ACHN (cell line): ENCODE results near the gene CALML5.
"Not testable (repeated sequence)": the region's sequence is repeated elsewhere in the genome, so short reads cannot be mapped to it uniquely, and the experiment has no call there.

Source experiments
- DNase-seq: peaks from one replicate; pipeline ENCODE4 v3.0.0-alpha.2; 2015
- in situ Hi-C: cut with HindIII; loops from 2 replicates; pipeline ENCODE4 v1.10.0; 2017; ENCODE audit warnings: low sequenced_read_pairs, low pct_ligation_motif_present, low pct_unique_long_range_greater_than_20kb

The CALML5 gene

GRCh38 chr10:5475974-5476807 lies 23.2 kb downstream of the CALML5 start:
- in situ Hi-C loops, DNase-seq: not testable (repeated sequence)

DNA sequence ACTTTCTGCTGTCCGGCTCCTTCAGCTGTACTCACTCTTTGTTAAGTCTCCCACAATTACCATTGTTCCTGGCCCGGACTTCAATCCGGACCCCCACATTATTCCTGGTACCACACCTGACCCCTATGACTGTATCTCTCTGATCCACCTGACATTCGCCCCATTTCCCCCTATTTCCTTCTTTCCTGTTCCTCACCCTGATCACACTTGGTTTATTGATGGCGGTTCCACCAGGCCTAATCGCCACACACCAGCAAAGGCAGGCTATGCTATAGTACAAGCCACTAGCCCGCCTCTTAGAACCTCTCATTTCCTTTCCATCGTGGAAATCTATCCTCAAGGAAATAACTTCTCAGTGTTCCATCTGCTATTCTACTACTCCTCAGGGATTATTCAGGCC lies 24.3 kb downstream of the CALML5 start:
- in situ Hi-C loops, DNase-seq: not testable (repeated sequence)

GRCh38 chr10:5474642-5475041 lies 24.7 kb downstream of the CALML5 start:
- DNase-seq, in situ Hi-C loops: not testable (repeated sequence)

- in situ Hi-C loops = no loop called here
- no peak for DNase-seq
Measured at GRCh38 chr10:5470062-5470751, 29.2 kb downstream of the CALML5 start.

- no peak for DNase-seq
Measured at GRCh38 chr10:5469353-5470061, 29.9 kb downstream of the CALML5 start.

DNA sequence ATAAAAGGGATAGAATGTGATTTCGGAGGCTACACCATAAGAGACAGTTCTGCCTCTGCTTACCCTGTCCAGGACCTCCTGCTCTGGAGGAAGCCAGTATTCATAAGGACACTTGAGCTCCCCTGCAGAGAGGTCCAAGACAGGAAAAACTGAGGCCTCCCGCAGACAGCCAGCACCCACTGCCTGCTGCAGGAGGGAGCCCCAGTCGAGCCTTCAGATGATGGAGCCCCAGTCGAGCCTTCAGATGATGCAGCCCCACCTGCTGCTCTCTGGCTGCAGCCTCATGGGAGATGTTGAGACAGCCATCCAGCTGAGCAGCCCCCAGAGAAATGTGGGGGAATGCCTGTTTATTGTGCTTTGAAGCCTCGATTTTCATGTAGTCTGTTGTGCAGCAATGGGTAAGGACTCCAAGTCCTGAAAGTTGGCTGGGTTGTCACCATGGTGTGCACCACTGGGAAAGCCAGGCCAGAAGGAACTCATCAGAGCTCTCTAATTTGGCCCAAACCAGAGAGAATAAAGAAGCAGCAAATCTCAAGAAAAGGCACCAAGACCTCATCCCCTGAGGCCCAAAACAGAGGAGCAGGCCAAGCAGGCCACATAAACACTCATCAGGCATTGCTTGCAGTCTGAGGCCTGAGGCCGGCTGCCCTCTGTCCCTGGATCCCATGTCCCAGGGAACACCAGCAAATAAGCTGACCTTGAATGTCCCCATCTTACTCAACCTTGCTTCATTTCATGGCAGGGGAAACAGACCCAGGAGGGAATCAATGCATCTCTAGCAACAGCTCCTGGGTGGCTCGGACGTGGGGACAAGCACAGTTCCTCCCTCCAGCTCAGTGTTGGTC lies 30.9 kb downstream of the CALML5 start:
- no peak for DNase-seq
- in situ Hi-C loops = no loop called here

More at GRCh38 chr10:5469353-5470061, 29.9 kb downstream of the CALML5 start:
- in situ Hi-C loops = no loop called here

- in situ Hi-C loops = no loop called here
- no peak for DNase-seq
Measured at GRCh38 chr10:5467634-5468255, 31.6 kb downstream of the CALML5 start.

GRCh38 chr10:5467207-5467535 lies 32.2 kb downstream of the CALML5 start:
- DNase-seq = no peak
- in situ Hi-C loops = no loop called here

GRCh38 chr10:5466451-5467206 lies 32.7 kb downstream of the CALML5 start:
- no peak for DNase-seq
- in situ Hi-C loops = no loop called here

DNA sequence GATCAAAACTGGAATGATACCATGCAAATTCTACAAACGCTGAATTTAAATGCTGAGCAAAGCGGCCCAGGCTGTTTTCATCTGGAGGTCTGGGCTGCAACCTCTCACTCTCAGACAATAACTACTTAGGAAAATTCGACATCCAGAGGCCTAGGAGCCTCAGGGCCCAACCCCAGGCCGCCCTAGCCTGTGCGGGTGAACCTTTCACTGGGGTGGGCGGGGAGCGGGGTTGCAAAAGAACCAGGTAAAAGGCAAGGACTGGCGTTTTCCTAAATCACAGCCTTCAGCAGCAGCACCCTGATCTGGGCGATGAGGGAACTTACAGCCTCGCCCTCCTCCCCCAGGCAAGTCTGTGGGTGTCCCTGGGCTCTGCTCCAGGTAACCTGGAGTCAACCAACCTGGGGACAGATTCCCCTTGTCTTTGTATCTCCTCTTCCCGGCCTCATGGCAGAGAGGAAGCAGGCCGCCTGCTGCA lies 33.4 kb downstream of the CALML5 start:
- DNase-seq = no peak
- in situ Hi-C loops = no loop called here

DNA sequence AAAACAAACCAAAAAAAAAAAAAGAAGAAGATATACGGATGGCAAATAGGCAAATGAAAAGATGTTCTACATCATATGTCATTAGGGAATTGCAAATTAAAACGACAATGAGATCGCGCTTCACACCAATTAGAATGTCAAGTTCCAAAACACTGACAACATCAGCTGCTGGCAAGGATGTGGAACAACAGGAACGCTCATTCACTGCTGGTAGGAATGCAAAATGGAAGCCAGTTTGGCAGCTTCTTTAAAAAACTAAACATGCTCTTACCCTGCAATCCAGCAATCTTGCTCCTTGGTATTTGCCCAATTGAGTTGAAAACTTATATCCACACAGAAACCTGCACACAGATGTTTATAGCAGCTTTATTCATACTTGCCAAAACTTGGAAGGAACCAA lies 34.8 kb downstream of the CALML5 start:
- no peak for DNase-seq

DNA sequence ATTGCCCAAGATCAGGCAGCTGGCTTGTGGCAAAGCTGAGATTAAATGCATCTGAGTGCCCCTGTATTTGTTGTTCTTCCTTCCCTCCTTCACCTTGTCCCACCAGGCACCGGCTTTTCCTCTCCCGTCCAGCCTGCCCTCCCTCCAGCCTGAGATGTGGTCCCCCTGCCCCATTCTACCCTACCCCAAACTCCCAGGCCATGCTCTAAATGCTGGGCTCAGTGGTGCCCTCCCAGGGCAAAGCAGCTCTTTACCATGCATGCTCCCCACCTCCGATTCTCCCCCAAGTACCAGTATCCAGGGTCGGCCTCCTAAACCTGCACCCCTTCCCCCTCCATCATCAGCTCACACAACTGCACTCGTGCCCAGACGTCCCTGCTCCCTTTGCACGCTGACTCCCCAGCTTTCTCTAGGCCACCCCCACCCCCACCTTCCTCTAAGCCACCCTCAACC lies 36.5 kb downstream of the CALML5 start:
- DNase-seq = no peak
- in situ Hi-C loops = no loop called here

More for the DNA sequence above, 34.8 kb downstream of the CALML5 start:
- in situ Hi-C loops = no loop called here

DNA sequence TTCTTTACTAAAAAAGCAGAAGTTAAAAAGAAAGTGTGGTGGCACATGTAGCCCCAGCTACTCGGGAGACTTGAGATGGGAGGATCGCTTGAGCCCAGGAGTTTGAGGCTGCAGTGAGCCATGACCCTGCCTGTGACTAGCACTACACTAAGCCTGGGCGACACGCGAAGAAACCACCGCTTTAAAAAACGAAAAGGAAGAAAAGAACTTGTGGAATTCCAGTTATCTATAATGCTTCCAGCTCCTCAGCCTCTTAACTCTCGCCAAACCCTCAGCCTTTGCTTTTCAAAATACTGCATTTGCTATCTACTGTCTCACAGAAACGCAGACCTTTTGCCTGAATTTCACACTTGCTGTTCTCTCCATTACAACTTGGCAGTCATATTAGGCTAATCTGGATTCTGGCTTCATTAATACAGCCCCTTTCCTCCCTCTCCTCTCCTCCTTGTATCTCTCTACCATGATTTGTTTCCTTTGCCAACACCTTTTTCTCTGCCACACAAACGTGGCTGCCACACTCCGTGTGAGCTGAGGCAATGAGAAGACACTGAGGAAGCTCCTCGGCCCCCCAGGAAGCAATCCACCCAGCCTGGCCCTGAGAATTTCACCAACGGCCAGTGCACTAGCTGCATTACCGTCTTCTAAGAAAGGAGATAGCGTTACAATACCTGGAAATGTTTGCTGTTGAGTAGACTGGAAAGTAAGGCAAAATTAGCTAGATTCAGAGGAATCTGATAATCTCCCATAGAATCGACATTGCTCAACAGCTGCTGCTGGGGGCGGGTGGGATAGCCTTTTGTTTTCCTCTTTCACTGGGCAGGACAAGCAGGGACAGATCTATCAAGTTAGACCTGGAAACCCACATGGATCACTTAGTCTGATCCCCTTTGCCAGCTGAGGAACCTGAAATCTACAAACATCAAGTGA lies 37.2 kb downstream of the CALML5 start:
- no peak for DNase-seq
- in situ Hi-C loops = no loop called here

DNA sequence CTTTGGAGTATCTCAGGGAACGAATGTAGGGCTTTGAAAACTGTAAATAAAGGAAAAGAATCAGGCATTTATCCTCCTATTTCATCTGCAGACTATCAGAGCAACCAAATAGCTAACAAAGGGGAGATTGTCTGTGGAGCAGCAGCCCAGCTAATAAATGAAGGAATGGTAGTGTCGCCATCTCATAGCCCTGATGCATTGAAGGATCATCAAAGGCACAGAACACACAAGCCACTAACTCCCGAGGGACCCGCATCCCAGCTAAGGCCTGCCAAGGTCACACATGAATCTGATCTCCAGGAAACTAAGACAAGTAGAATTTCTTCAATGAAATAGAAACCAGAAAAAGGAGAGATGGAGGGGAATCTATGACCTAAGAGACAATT lies 38.2 kb downstream of the CALML5 start:
- in situ Hi-C loops = no loop called here

DNA sequence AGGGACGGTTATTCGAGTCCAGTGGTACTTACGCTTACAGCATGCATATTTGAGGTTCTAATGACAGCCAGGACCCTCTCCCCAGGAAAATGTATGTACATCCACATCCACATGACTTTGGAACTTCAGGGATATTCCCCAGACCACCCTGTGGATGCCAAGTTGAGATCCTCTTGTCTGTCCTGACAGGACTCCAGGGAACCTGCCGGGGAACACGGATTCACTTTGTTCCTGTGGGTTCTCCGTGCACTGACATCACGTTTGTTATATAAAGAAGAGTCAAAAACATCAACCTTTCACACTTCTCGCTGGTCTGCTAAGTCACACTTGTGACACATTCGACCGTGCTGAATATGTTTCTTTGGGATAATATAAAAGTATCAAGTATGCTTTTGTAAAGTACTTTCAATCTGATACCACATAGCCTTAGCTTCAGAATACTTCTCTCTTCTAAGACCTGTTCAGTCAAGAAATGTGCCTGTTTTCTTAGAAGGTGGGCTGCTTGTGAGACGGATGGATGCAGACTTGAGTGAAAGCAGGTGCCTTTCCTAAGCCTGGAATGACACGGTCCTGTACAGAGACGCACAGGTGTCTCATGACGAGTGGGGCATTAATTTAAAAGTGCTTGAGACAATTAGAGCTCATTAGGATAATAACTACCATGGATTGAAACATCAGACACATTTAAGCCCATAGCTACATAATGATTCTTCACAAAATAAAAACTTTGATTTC lies 38.7 kb downstream of the CALML5 start:
- in situ Hi-C loops = no loop called here
- no peak for DNase-seq

More for the DNA sequence above, 38.2 kb downstream of the CALML5 start:
- DNase-seq = no peak
